ENCODE data around the gene PCNX2. TPM values are rescaled to one million over a fixed set of nuclear protein-coding genes. Genes with fewer than 3 reads are reported as not detected.

PCNX2 gene
- total RNA-seq, 2 donors from 2014 or later = 23.9 to 39.1 TPM

GRCh38 chr1:233055879-233056641 is 239.5 kb downstream of the PCNX2 start:
- WGBS, 2 experiments (ENCODE audit: insufficient coverage in 1 of 2, insufficient read length in 1 of 2) = 84 to 92% methylated on average over 4 to 5 of the region's 5 CpGs
- H3K36me3 Mint-ChIP-seq (ENCODE audit: low read depth) = peaks cover 10% of the 10 kb centered on the region
- no peak overlapping the region for H3K4me3 Mint-ChIP-seq
- Histone ChIP-seq H3K9me3 (ENCODE audit: control insufficient read depth, low read length) (no peaks in the 10 kb centered on the region), H3K27ac (ENCODE audit: low read depth, low read length) (no peak overlapping the region), H3K4me3 (ENCODE audit: low read length) (no peak overlapping the region), H3K27me3 (ENCODE audit: control insufficient read depth, insufficient read depth, low read length, poor library complexity, severe bottlenecking) (no peaks in the 10 kb centered on the region), H3K4me1 (ENCODE audit: control insufficient read depth, insufficient read depth, low read length) (peaks cover 9% of the 10 kb centered on the region), H3K36me3 (ENCODE audit: control insufficient read depth, insufficient read depth, low read length) (no peaks in the 10 kb centered on the region), H3K9ac (ENCODE audit: extremely low read depth, low read length, poor library complexity, severe bottlenecking) (no peak overlapping the region)
- DNase-seq = no peak
- H3K9me3 Mint-ChIP-seq = no peaks in the 10 kb centered on the region
- H3K27ac Mint-ChIP-seq = no peak overlapping the region
- TF ChIP-seq CTCF (conservative IDR thresholded peaks at IDR 0.05) = no peak
- peaks cover 20% of the 10 kb centered on the region for H3K4me1 Mint-ChIP-seq
- no peaks in the 10 kb centered on the region for H3K27me3 Mint-ChIP-seq (ENCODE audit: insufficient read depth)

GRCh38 chr1:233045588-233045987 is 249.9 kb downstream of the PCNX2 start:
- peaks cover 6% of the 10 kb centered on the region for H3K9me3 Mint-ChIP-seq
- peaks cover 49% of the 10 kb centered on the region for H3K27me3 ChIP-seq (ENCODE audit: control insufficient read depth, insufficient read depth, low read length, poor library complexity, severe bottlenecking)
- no peak overlapping the region for H3K27ac ChIP-seq (ENCODE audit: low read depth, low read length)
- no peak overlapping the region for H3K4me3 ChIP-seq (ENCODE audit: low read length)
- H3K4me3 Mint-ChIP-seq = no peak overlapping the region
- H3K9ac ChIP-seq (ENCODE audit: extremely low read depth, low read length, poor library complexity, severe bottlenecking) = no peak overlapping the region
- DNase-seq = no peak
- H3K36me3 Mint-ChIP-seq (ENCODE audit: low read depth) = peaks cover 16% of the 10 kb centered on the region
- H3K9me3 ChIP-seq (ENCODE audit: control insufficient read depth, low read length) = peaks cover 4% of the 10 kb centered on the region
- H3K27ac Mint-ChIP-seq = no peak overlapping the region
- WGBS, 2 experiments (ENCODE audit: insufficient coverage in 1 of 2, insufficient read length in 1 of 2) = 69 to 89% methylated on average over 2 of the region's 2 CpGs
- H3K36me3 ChIP-seq (ENCODE audit: control insufficient read depth, insufficient read depth, low read length) = no peaks in the 10 kb centered on the region
- TF ChIP-seq CTCF (conservative IDR thresholded peaks at IDR 0.05) = no peak
- H3K4me1 Mint-ChIP-seq = no peaks in the 10 kb centered on the region
- peaks cover 38% of the 10 kb centered on the region for H3K27me3 Mint-ChIP-seq (ENCODE audit: insufficient read depth)
- no peaks in the 10 kb centered on the region for H3K4me1 ChIP-seq (ENCODE audit: control insufficient read depth, insufficient read depth, low read length)

GRCh38 chr1:233042834-233043233 is 252.7 kb downstream of the PCNX2 start:
- no peak for TF ChIP-seq CTCF (conservative IDR thresholded peaks at IDR 0.05)
- Histone ChIP-seq H3K27me3 (ENCODE audit: control insufficient read depth, insufficient read depth, low read length, poor library complexity, severe bottlenecking) (peaks cover 64% of the 10 kb centered on the region), H3K36me3 (ENCODE audit: control insufficient read depth, insufficient read depth, low read length) (no peaks in the 10 kb centered on the region), H3K9ac (ENCODE audit: extremely low read depth, low read length, poor library complexity, severe bottlenecking) (no peak overlapping the region), H3K9me3 (ENCODE audit: control insufficient read depth, low read length) (no peaks in the 10 kb centered on the region), H3K4me1 (ENCODE audit: control insufficient read depth, insufficient read depth, low read length) (peaks cover 4% of the 10 kb centered on the region), H3K4me3 (ENCODE audit: low read length) (no peak overlapping the region), H3K27ac (ENCODE audit: low read depth, low read length) (no peak overlapping the region)
- H3K4me3 Mint-ChIP-seq = no peak overlapping the region
- DNase-seq = no peak
- 93 to 100% methylated on average over 1 to 3 of the region's 3 CpGs for WGBS, 2 experiments (ENCODE audit: insufficient coverage in 1 of 2, insufficient read length in 1 of 2)
- H3K27me3 Mint-ChIP-seq (ENCODE audit: insufficient read depth) = peaks cover 48% of the 10 kb centered on the region
- H3K36me3 Mint-ChIP-seq (ENCODE audit: low read depth) = peaks cover 15% of the 10 kb centered on the region
- peaks cover 3% of the 10 kb centered on the region for H3K9me3 Mint-ChIP-seq
- H3K4me1 Mint-ChIP-seq = peaks cover 13% of the 10 kb centered on the region
- H3K27ac Mint-ChIP-seq = no peak overlapping the region

Data from endodermal cell (in vitro differentiated cells).